Astrocyte (in vitro differentiated cells and primary cell): Measurements from ENCODE around the gene PLPPR2.

ENCODE experiments used
- EZH2 ChIP-seq: IDR thresholded peaks from 2 replicates; pipeline ENCODE4 v1.6.1; 2012; ENCODE audit warnings: mild to moderate bottlenecking, low read length, inconsistent platforms; ENCODE audit not compliant: insufficient read depth
- TF ChIP-seq, protein P1 (sequence below): IDR thresholded peaks from 2 replicates; pipeline ENCODE4 v1.5.1; 2011; ENCODE audit warnings: low read depth, mild to moderate bottlenecking, inconsistent platforms, low read length, moderate library complexity; ENCODE audit not compliant: insufficient read depth

- no peak for TF ChIP-seq EZH2
- TF ChIP-seq, protein P1, sequence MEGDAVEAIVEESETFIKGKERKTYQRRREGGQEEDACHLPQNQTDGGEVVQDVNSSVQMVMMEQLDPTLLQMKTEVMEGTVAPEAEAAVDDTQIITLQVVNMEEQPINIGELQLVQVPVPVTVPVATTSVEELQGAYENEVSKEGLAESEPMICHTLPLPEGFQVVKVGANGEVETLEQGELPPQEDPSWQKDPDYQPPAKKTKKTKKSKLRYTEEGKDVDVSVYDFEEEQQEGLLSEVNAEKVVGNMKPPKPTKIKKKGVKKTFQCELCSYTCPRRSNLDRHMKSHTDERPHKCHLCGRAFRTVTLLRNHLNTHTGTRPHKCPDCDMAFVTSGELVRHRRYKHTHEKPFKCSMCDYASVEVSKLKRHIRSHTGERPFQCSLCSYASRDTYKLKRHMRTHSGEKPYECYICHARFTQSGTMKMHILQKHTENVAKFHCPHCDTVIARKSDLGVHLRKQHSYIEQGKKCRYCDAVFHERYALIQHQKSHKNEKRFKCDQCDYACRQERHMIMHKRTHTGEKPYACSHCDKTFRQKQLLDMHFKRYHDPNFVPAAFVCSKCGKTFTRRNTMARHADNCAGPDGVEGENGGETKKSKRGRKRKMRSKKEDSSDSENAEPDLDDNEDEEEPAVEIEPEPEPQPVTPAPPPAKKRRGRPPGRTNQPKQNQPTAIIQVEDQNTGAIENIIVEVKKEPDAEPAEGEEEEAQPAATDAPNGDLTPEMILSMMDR = no peak
These were observed 12.8 kb upstream of the PLPPR2 start for GRCh38 chr19:11342429-11342828.
